NCI-H1092 (cell line): ENCODE data around the gene PCBD2.
"Not testable (repeated sequence)": the region's sequence is repeated elsewhere in the genome, so short reads cannot be mapped to it uniquely, and the experiment has no call there.

Source experiments
- DNase-seq: peaks from one replicate; lab custom pipeline; 2025; lab: John Stamatoyannopoulos, UW

PCBD2 gene

DNA sequence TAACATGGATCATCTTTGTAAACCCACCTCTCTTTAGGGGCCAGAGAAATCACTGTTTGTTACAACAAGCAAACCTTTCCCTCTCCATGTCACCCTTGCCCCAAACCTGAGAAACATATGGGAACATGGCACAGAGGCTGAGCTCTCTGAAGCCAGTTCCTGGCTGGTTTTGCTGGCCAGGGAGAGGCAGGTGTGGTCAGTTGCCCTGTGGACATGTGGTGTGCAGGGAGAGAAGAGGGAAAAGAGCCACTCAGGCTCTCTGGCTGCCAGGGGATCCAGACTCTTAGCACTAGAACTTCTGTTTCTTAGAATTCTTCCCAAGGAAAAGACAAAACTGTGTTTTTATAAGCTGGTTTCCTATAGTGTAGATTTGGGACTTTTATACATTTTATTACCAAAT lies 58.2 kb downstream of the PCBD2 start:
- no peak for DNase-seq

DNA sequence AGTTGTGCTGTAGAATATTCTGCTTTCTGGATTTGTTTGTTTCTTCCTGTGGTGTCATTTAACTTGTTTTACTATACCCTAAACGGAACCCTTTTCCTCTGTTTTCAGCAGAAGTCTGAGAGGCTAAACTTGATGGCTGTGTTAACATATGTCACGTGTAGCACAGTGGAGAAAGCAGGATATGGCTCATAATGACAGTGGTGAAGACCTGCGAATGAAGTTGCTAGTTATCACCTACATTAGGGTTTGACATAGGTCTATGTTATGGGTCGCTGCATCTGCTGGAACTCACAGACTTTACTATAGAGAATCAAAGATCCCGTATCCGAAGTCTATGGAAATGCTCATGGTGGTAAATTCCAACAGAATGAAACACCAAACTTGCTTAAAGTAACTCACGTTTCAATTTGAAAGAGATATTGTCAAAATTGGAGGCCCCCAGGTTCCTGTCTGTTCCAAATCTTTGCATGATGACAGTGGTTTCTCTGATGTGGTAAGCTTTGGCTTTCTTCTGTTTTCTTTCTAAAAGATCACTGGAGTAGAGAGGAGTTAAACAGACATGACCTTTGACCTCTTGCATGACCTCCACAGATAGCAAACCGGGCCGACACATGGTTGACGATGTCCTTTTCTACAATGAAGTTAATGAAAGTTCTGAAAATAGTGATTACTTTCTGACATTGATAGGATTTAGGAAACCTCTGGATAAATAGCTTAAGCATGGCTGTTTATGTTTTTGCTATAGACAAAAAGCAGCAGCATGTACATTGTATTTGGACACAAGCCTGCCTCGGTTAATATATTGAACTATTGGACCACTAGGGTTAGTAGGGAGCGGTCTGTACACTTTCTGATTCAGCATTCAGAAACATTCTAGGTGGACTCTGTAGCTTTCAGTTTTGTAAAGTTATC lies 59.7 kb downstream of the PCBD2 start:
- no peak for DNase-seq

DNA sequence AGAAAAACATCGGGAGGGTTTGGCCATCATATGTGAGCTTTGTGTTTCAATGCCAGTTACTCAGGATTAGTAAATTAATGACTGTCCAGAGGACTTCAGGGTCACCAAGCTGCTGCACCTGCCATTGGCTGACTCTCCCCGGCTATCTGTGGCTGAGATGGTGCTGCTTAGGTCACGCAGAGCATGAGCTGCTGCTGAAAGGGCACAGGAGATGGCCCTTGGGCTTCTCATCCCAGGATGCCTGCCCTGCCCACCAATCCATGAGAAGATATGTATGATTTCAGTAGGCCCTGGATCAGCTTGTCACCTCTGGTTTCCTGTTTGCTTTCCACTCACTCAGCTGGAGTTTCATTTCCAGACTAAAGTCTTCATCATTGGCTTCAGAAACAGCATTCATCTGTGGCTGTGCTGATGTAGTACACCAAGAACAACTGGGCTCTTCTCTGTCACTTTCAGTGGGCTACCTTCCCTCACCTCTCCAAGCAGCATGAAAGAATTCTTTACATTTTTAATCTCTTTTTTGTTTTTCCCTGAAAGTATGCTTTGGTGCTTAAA lies 60.4 kb downstream of the PCBD2 start:
- DNase-seq, result no peak

DNA sequence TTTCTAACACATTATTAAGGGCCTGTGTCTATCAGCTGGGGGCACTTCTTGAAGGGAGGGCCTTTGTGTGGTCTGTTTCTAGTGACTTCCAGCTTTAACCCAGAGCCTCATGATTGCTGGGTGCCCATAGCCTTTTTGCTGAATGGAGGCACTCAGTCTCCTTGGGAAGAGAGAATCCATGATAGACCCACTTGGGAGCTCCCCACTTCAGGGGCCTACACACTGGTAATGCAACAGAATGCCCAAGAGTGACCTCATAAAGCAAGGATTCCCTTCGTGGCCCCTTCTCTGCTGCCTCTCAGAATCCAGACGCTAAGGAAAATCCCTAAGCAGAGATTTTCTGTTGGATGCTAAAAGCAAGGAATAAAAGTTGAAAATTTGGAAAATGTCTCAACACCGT lies 62.7 kb downstream of the PCBD2 start, which contains the start of gene CATSPER3:
Gene CATSPER3 (plus strand): TSS at position 301 of the 400 bp plus-strand sequence. CDS start 85 bp downstream, at position 386.
- DNase-seq, result no peak

DNA sequence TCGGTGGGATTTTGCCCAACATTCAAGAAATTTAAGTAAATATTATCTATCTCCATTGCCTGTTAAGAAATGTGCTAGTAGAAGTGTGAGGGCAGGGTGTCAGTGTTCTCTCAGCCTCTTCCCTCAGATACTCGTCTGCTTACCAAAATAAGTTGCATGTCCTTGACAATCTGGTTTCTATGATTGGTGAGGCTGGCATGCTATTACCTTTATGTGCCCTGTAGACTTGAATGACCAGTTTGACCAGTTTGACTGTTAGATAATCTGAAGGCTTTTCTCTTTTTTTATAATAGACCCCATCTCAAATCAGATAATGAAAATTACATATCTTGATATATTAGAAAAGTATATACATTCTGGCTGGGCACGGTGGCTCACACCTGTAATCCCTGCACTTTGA lies 63.1 kb downstream of the PCBD2 start:
- no peak for DNase-seq

DNA sequence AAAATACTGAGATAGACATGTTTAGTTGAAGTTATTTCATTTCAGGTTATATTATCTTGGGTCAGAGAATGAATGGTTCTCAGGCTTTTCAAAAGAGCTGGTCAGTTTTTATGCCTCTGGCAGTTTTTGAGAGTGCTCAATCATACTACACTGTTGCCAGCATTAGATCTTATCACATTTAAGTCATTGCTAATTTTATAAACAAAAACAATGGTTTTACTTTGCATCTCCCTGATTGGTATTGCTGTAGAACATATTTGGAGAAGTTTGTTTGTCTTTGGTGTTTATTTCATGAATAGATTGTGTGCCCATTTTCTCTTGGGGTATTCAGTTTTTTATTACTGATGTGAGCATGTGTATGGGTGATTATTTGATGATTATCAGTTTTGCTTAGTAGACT lies 64.2 kb downstream of the PCBD2 start:
- no peak for DNase-seq

DNA sequence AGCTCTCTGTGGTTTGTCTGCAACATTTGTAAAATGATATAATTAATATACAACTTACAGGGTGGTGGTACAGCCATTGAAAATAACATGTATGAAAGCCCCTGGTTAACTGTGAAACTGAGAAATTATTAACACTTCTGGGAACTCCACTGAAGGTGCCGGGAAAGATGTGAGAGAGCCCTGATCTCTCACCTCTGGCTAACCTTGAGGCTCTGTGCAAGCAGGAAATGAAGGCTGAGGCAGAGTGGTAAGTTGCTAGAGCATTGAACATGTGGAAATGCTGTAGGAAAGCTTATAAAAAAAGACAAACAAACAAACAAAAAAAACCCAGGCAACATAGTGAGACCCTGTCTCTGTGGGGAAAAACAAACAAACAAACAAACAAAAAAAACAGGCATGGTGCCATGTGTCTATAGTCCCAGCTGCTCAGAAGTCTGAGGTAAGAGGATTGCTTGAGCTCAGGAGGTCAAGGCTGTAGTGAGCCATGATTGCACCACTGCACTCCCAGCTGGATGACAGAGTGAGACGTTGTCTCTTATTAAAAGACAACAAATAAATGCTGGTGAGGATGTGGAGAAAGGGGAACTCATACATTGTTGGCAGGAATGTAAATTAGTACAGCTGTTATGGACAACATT lies 70.3 kb downstream of the PCBD2 start:
- no peak for DNase-seq

DNA sequence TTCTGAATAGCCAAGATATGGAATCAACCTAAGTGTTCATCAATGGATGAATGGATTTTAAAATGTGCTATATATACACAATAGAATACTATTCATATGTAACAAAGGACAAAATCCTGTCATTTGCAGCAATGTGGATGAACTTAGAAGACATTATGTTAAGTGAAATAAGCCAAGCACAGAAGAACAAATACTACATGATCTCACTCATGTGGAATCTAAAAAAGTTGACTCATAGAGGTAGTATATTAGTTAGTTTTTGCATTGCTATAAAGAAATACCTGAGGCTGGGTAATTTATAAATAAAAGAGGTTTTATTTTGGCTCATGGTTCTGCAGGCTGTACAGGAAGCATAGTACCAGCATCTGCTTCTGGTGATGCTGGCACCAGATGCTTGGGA lies 70.9 kb downstream of the PCBD2 start:
- no peak for DNase-seq

DNA sequence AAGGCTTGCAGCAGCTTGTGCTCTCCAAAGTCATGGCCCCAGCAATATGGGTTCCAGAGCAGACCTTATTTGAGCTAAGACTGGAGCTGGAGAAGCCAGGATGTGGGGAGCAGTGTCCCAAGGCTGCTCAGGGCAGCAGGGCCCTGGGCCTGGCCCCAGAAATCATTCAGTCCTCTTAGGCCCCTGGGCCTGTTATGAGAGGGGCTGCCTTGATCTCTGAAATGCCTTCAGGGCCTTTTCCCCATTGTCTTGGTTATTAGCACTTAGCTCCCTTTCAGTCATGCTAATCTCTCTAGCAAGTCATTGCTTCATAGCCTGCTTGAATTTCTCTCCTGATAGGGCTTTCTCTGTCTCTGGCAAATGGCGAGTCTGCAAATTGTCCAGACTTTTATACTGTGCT lies 71.9 kb downstream of the PCBD2 start:
- DNase-seq, result no peak

DNA sequence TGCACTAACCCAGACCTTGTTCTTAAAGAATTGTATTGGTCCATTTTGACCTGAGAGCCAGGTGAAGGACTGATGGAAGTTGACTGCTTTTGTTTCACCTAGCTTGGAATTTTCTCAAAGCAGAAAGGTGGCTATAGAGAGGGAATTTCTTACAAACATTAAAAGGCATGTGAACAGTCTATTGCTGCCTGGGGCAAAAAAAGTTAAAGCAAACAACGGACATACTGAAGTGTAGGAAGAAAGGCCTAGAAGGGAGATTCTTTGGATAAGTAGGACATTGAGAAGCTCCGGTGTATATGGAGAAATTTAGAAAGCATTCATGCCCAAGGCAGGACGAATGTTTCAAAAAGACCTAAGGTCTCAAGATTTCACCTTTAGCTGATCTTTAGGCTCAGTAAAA lies 74.5 kb downstream of the PCBD2 start:
- DNase-seq, result no peak

DNA sequence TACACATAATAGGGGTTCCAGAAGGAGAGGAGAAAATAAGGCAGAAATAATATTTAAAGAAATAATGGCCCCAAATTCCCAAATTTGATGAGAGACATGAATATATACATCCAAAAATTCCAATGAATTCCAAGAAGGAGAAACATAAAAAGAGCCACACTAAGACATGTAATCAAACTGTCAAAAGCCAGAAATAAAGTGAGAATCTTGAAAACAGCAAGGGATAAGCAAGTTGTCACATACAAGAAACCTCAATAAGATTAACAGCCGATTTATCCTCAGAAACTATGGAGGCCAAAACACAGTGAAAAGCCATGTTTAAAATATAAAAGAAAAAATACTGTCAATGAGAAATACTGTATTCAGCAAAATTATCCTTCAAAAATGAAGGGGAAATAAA lies 77.3 kb downstream of the PCBD2 start:
- no peak for DNase-seq

DNA sequence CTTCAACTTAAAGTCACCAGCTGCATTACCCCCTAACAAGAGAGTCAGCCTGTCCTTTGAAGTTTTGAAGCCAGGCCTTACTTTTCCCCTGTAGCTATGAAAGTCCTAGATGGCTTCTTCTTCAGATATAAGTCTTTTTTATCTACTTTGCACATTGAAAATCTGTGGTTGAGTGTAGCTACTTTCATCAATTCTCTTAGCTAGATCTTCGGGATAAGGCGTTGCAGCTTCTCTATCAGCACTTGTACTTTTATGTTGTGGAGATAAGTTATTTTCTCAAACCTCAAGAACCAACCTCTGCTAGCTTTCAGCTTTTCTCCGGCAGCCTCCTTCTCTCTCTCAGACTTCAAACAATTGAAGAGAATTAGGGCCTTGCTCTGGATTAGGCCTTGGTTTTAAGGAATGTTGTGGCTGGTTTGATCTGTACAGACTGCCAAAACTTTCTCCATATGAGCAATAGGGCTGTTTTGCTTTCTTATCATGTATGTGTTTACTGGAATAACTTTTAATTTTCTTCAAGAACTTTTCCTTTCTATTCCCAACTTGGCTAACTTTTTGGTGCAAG lies 84.4 kb downstream of the PCBD2 start:
- no peak for DNase-seq

DNA sequence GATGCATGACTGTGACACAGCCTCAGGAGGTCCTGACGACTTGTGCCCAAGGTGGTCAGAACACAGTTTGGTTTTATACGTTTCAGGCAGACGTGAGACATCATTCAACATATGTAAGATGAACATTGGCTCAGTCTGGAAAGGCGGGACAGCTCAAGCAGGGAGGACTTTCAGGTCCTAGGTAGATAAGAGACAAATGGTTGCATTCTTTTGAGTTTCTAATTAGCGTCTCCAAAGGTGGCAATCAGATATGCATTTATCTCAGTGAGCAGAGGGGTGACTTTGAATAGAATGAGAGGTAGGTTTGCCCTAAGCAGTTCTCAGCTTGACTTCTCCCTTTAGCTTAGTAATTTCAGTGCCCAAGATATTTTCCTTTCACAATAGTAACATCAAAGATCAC lies 85.3 kb downstream of the PCBD2 start:
- not testable (repeated sequence) for DNase-seq

DNA sequence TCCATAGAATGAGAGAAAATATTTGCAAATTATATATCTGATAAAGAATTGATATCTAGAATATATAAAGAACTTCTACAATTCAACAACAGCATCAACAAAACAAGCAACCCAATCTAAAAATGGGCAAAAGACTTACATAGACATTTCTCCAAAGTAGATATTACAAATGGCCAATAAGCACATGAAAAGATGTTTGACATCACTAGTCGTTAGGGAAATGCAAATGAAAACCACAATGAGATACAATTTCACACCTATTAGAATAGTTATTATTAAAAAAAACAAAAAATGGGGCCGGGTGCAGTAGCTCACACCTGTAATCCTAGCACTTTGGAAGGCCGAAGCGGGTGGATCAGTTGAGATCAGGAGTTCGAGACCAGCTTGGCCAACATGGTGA lies 87.2 kb downstream of the PCBD2 start:
- DNase-seq, result no peak

DNA sequence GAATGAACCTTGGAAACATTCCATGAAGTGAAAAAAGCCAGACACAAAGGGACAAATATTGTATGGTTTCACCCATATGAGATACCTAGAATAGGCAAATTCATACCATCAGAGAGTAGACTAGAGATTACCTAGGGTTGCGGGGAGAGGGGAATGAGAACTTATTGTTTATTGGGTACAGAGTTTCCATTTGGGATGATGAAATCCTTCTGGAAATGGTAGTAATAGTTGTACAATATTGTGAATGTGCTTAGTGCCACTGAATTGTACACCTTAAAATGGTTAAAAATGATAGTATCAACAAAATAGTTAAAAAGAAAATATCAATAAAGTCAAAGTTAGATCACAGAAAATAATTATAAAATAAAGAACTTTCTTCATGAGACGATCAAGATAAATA lies 88.2 kb downstream of the PCBD2 start:
- DNase-seq, result no peak

DNA sequence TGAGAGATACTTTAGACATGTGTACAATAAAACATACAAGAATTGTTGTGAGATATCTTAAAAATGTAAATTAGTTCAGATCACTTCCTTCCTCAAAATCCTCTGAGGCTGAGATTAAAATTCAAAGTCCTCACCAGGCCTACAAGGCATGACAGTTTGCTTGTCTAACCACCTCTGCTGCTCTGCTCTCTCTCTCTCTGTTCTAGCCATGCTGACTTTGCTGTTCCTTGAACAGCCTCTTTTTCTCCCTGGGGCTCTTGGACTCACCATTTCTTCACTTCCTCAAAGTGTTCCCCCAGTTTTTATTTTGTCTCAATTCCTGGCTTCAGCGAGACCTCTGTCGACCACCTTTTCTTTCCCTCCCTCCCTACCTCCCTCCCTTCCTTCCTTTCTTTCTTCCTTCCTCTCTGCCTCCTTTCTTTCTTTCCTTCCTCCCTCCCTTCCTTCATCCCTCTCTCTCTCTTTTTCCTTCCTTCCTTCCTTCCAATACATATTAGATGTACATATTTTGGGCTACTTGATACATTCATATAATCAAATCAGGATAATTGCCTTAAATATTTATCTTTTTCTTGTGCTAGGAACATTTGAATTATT lies 89.7 kb downstream of the PCBD2 start:
- DNase-seq, result no peak

DNA sequence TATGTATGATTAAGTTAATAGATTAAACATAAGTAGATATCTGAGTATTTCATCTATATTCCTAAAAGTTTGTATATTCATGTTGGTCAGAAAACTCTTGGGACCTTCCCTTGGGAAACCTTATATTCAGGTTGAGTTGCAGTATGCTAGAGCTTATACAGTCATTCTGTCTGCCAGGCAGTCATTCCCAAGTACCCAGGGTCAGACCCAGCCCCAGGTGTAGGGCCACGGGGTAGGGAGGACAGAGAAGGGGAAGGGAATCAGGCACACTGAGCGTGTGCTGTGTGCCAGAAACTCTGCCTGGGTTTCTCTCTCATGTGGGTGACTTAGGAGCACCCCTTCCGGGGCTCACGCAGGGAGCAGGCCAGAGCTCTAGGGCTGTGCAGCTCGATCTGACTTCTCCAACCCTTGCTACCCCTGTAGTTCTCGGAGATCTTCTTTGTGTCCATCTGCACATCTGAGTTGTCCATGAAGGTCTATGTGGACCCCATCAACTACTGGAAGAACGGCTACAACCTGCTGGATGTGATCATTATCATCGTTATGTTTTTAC lies 91.0 kb downstream of the PCBD2 start:
- no peak for DNase-seq

DNA sequence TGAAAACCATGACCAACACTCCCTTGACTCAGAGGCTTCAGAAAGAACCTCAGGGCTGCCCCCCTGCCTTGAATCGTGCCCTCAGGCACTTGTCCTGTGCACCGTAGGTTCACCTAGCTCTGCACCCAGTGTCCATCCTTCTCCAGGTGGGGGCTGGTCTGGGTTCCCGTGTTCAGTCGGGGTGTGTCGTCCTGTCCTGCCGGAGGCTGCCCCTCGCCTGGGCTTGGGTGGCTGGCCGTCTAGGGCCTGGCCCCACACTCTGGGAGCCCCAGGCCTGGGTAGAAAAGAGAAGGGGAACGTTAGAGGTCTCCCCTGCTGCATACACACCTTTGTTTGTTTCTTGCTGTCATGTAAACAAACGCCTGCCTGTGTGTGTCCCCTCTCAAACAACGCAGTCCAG lies 92.1 kb downstream of the PCBD2 start:
- DNase-seq, result no peak

DNA sequence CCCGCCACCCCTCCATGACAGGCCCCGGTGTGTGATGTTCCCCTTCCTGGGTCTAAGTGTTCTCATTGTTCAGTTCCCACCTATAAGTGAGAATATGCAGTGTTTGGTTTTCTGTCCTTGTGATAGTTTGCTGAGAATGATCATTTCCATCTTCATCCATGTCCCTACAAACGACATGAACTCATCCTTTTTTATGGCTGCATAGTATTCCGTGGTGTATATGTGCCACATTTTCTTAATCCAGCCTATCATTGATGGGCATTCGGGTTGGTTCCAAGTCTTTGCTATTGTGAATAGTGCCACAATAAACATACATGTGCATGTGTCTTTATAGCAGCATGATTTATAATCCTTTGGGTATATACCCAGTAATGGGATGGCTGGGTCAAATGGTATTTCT lies 93.1 kb downstream of the PCBD2 start:
- not testable (repeated sequence) for DNase-seq

DNA sequence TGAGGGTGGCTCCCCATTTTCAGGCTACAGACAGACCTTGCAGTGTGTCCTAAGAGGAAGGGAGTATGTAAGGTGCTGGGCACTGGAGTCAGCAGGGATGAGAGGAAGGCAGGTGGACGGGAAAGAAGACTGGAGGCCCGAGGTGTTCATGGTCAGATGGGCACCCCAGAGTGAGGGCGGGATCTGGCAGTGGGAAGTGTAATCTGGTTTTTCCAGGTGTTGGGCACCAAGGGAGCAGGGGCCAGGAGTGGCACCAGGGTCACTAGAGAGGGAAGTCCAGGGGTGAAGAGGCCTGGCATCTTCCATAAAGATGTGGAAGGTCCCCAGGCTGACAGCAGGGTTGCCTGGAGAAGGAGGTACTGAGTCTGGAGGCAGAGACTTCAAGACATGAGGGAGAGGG lies 99.4 kb downstream of the PCBD2 start:
- no peak for DNase-seq

DNA sequence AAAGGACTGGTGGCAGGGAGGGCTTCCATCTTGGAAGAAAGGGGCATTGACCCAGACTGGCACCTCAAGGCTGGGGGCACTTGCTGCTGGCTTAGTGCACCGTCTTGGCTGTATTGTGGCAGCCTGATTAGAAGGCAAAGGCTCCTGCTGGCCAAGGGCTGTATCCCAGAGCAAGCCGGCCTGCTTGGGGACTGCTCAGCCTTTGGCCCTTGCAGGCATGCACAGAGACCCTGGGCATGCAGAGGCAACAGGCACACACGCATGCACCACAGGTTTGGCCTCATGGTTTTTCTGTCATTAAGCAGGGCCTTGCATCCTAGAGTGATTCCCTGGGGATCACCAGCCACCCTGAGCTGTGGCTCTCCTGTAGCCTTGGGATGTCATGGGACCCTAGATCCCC lies 100.1 kb downstream of the PCBD2 start:
- DNase-seq, result no peak

DNA sequence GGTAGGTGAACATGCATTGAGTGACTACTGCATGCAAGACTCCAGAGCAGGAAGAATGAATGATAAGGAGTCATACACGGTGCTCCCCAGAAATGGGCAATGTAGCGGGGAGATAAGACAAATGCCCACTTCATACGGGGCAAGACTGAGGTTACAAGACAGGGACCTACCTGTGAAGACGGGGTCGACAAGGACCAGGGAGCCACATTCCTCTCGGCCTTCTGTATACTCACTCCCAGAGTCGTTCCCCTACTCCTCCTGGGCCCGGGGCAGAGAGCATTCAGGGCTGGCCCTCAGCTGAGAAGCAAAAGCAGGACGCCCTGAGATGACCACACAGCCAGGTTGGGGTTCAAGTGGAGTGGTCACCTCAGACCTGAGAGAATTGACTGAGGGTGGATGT lies 102.4 kb downstream of the PCBD2 start:
- DNase-seq, result no peak
